HG02885 (cell line): ENCODE data around the gene NOTCH3.

ENCODE experiments used
- ATAC-seq: cut with Tn5 transposase; IDR thresholded peaks from one replicate; pipeline ENCODE4 v1.9.1; 2021; ENCODE audit warnings: mild to moderate bottlenecking; ENCODE audit not compliant: unreplicated experiment, poor library complexity

The NOTCH3 gene

DNA sequence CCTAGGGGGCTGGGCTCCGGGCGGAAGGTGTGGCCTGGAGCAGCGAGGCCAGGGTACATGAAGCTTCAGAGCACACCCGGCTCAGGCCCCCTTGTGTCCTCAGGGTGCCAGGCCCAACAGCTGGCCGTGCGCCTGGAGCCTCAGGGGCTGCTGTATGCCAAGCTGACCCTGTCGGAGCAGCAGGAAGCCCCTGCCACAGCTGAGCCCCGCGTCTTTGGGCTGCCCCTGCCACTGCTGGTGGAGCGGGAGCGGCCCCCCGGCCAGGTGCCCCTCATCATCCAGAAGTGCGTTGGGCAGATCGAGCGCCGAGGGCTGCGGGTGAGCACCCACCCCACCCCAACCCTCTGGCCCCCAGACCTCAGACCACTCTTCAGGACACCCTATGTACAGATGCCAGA is 90.4 kb downstream of the NOTCH3 start:
- no peak for ATAC-seq

DNA sequence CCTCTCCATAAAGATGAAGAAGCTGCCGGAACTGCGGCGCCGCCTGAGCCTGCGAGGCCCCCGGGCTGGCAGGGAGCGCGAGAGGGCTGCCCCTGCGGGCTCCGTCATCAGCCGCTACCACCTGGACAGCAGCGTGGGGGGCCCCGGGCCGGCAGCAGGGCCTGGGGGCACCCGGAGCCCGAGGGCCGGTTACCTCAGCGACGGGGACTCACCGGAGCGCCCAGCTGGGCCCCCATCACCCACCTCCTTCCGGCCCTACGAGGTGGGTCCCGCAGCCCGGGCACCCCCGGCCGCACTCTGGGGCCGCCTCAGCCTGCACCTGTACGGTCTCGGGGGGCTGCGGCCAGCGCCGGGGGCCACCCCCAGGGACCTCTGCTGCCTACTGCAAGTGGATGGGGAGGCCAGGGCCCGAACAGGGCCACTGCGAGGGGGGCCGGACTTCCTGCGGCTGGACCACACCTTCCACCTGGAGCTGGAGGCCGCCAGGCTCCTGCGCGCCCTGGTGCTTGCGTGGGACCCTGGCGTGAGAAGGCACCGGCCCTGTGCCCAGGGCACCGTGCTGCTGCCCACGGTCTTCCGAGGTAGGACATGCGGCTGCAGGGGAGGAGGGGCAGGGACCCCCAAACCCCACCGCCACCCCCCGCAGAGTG is 90.9 kb downstream of the NOTCH3 start:
- no peak for ATAC-seq
